Hepatocyte (in vitro differentiated cells): ENCODE results near the gene SPATA21. TPM values are rescaled to one million over a fixed set of nuclear protein-coding genes. Genes with fewer than 3 reads are reported as not detected.

Source experiments
- DNase-seq: peaks from one replicate; pipeline ENCODE4 v3.0.0-alpha.2; 2016; ENCODE audit warnings: low spot score
- H2AFZ ChIP-seq: fragments of 200-600 bp; sonication (generic); 2 replicates; pipeline ENCODE4 v1.6.0; 2016; ENCODE audit warnings: antibody characterized with exemption, mild to moderate bottlenecking
- H3K27ac ChIP-seq: fragments of 200-600 bp; sonication (generic); 2 replicates; pipeline ENCODE4 v1.5.1; 2016; ENCODE audit warnings: mild to moderate bottlenecking
- H3K27me3 ChIP-seq: fragments of 200-600 bp; sonication (generic); 2 replicates; pipeline ENCODE4 v1.6.1; 2016
- H3K36me3 ChIP-seq: fragments of 200-600 bp; sonication (generic); replicated peaks from 2 replicates; pipeline ENCODE4 v1.5.1; 2016; ENCODE audit warnings: low read depth; ENCODE audit not compliant: insufficient read depth
- H3K4me1 ChIP-seq: fragments of 200-600 bp; sonication (generic); 2 replicates; pipeline ENCODE4 v1.5.1; 2016; ENCODE audit warnings: mild to moderate bottlenecking, moderate library complexity; ENCODE audit not compliant: insufficient read depth
- H3K4me2 ChIP-seq: fragments of 200-600 bp; sonication (generic); 2 replicates; pipeline ENCODE4 v1.6.0; 2016
- H3K4me3 ChIP-seq: fragments of 200-600 bp; sonication (generic); 2 replicates; pipeline ENCODE4 v1.5.1; 2016; ENCODE audit warnings: mild to moderate bottlenecking
- H3K79me2 ChIP-seq: fragments of 200-600 bp; sonication (generic); 2 replicates; pipeline ENCODE4 v1.6.0; 2017; ENCODE audit warnings: mild to moderate bottlenecking
- H3K9me2 ChIP-seq: fragments of 200-600 bp; sonication (generic); replicated peaks from 2 replicates; pipeline ENCODE4 v1.6.0; 2017; ENCODE audit warnings: mild to moderate bottlenecking; ENCODE audit not compliant: insufficient read depth
- H3K9me3 ChIP-seq: fragments of 200-600 bp; sonication (generic); 2 replicates; pipeline ENCODE4 v1.5.1; 2016; ENCODE audit warnings: low read depth, mild to moderate bottlenecking
- H4K20me1 ChIP-seq: fragments of 200-600 bp; sonication (generic); 2 replicates; pipeline ENCODE4 v1.6.0; 2016; ENCODE audit warnings: mild to moderate bottlenecking; ENCODE audit not compliant: insufficient read depth, poor library complexity, severe bottlenecking
- EZH2 ChIP-seq: fragments of 200-600 bp; sonication (generic); IDR thresholded peaks from 2 replicates; pipeline ENCODE4 v1.6.1; 2016; ENCODE audit warnings: antibody characterized with exemption, mild to moderate bottlenecking, borderline replicate concordance
- EZH2phosphoT487 ChIP-seq: fragments of 200-600 bp; sonication (generic); IDR thresholded peaks from one replicate; pipeline ENCODE4 v1.6.1; 2018; ENCODE audit warnings: antibody characterized with exemption, mild to moderate bottlenecking, low read depth, moderate library complexity; ENCODE audit not compliant: unreplicated experiment, severe bottlenecking
- WGBS: methylation state at CpG from one replicate; pipeline ENCODE4 v1.1.6; 2016; ENCODE audit warnings: low lambda C conversion rate; ENCODE audit errors: missing lambda C conversion rate; 5-methylcytosine and 5-hydroxymethylcytosine counted together
- polyA plus RNA-seq: library from polyadenylated mRNA; unstranded; fragments of >200 nt; fragmentation: Nextera tagmentation; extraction: Ambion mirVana; gene quantifications from 2 replicates; pipeline ENCODE4 v1.2.1, GENCODE V29; 2016
- total RNA-seq: library from RNA; depleted of rRNA; stranded (reverse); fragments of >200 nt; gene quantifications from 2 replicates; pipeline ENCODE4 v1.2.3, GENCODE V29; 2014
- TF ChIP-seq, protein P1 (sequence below): fragments of 200-600 bp; sonication (generic); IDR thresholded peaks from 2 replicates; pipeline ENCODE4 v1.5.1; 2016; ENCODE audit warnings: antibody characterized with exemption, mild to moderate bottlenecking; ENCODE audit not compliant: poor library complexity

Gene SPATA21
- total and polyA plus RNA-seq, 2 experiments from 2014 or later: 0.30 to 0.92 TPM

DNA sequence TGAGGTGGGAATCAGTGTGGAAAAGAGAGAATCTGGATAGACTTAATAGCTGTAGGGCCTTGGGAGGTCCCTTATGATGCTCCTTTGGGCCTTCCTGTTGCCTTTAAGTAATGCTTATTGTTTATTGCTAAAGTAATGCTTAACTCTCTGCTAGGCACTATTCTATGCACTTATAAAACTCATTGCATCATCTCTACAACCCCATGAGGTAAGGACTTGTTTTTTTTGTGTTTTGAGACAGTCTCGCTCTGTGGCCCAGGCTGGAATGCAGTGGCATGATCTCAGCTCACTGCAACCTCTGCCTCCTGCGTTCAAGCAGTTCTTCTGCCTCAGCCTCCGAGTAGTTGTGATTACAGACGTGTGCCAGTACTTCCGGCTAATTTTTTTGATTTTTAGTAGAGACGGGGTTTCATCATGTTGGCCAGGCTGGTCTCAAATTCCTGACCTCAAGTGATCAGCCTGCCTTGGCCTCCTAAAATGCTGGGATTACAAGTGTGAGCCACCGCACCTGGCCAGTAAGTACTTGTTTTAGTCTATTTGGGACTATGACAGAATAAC lies 25.6 kb upstream of the SPATA21 start:
- H3K9me3 ChIP-seq: no peaks in the 10 kb centered on the region
- H3K9me2 ChIP-seq: no peaks in the 10 kb centered on the region
- H3K4me2 ChIP-seq: no peak overlapping the region
- no peak overlapping the region for H3K4me3 ChIP-seq
- TF ChIP-seq, protein P1, sequence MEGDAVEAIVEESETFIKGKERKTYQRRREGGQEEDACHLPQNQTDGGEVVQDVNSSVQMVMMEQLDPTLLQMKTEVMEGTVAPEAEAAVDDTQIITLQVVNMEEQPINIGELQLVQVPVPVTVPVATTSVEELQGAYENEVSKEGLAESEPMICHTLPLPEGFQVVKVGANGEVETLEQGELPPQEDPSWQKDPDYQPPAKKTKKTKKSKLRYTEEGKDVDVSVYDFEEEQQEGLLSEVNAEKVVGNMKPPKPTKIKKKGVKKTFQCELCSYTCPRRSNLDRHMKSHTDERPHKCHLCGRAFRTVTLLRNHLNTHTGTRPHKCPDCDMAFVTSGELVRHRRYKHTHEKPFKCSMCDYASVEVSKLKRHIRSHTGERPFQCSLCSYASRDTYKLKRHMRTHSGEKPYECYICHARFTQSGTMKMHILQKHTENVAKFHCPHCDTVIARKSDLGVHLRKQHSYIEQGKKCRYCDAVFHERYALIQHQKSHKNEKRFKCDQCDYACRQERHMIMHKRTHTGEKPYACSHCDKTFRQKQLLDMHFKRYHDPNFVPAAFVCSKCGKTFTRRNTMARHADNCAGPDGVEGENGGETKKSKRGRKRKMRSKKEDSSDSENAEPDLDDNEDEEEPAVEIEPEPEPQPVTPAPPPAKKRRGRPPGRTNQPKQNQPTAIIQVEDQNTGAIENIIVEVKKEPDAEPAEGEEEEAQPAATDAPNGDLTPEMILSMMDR: no peak
- TF ChIP-seq EZH2phosphoT487: no peak
- TF ChIP-seq EZH2: no peak
- no peaks in the 10 kb centered on the region for H3K27me3 ChIP-seq
- 94% methylated on average over 7 of the region's 7 CpGs for WGBS
- no peaks in the 10 kb centered on the region for H3K36me3 ChIP-seq
- no peak for DNase-seq
- no peaks in the 10 kb centered on the region for H4K20me1 ChIP-seq
- no peak overlapping the region for H2AFZ ChIP-seq
- H3K4me1 ChIP-seq: no peaks in the 10 kb centered on the region
- no peaks in the 10 kb centered on the region for H3K79me2 ChIP-seq
- no peak overlapping the region for H3K27ac ChIP-seq

DNA sequence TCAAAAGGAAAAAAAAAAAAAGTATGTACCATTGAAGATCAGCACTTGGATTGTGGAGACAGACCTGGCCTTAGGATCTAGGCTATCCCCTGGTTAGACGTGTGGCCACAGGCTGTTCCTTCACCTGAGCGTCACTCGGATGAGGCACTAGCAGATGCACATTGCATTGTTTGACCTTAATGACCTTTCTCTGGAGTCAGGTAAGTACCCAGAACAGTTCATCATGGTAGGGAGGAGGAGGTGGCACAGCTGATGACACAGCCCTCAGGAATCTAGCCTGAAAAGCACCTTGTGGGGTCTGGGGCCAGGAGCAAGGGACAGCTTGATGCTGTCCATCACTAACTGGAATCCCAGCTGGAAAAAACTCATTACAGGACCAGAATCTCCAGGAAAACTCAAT lies 24.5 kb upstream of the SPATA21 start:
- DNase-seq: no peak
- Histone ChIP-seq H2AFZ (no peak overlapping the region), H3K9me3 (no peaks in the 10 kb centered on the region), H3K4me3 (no peak overlapping the region), H3K4me2 (no peak overlapping the region), H3K79me2 (no peaks in the 10 kb centered on the region), H3K27ac (no peak overlapping the region), H4K20me1 (no peaks in the 10 kb centered on the region), H3K36me3 (no peaks in the 10 kb centered on the region), H3K9me2 (no peaks in the 10 kb centered on the region), H3K4me1 (no peaks in the 10 kb centered on the region), H3K27me3 (no peaks in the 10 kb centered on the region)
- TF ChIP-seq, protein P1: no peak
- TF ChIP-seq EZH2phosphoT487: no peak
- no peak for TF ChIP-seq EZH2
- WGBS: 79% methylated on average over 3 of the region's 3 CpGs

DNA sequence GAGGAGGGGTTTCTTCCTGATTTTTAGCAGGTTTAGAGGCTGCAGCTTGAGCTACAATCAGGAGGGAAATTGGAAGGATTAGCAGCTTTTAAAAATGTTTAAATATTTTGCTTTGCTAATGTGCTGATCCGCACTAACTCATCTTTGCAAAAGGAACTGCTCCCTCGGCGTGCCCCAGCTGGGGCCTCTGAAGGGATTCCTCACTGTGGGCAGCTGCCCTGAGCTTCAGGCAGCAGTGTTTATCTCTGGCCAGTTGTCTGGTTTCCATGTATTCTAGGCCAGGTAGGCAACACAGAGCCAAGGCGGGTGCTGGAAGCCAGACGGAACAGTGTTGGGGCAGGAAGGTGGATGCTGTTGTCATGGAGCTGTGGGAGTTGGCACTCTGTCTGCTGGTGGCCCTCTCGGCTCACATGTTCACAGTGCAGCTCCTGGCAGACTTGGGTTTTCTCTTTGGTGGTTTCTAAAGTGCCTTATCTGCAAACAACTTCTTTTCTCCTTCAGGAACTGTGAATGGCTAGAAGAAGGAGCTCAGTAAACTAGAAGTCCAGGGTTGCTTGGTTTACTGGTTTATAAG lies 22.2 kb upstream of the SPATA21 start:
- H3K27me3 ChIP-seq: no peaks in the 10 kb centered on the region
- no peaks in the 10 kb centered on the region for H3K4me1 ChIP-seq
- DNase-seq: no peak
- no peaks in the 10 kb centered on the region for H3K79me2 ChIP-seq
- no peaks in the 10 kb centered on the region for H3K9me2 ChIP-seq
- peaks cover 4% of the 10 kb centered on the region for H3K36me3 ChIP-seq
- no peak for TF ChIP-seq EZH2
- no peak for TF ChIP-seq EZH2phosphoT487
- TF ChIP-seq, protein P1: no peak
- no peaks in the 10 kb centered on the region for H3K9me3 ChIP-seq
- 90% methylated on average over 6 of the region's 6 CpGs for WGBS
- no peaks in the 10 kb centered on the region for H4K20me1 ChIP-seq
- H2AFZ ChIP-seq: no peak overlapping the region
- no peak overlapping the region for H3K27ac ChIP-seq
- no peak overlapping the region for H3K4me2 ChIP-seq
- H3K4me3 ChIP-seq: no peak overlapping the region
